ENCODE data around the gene HMGN2. TPM values are rescaled to one million over a fixed set of nuclear protein-coding genes. Genes with fewer than 3 reads are reported as not detected.

Gene HMGN2
- 149 and 379 TPM in 2 replicates for total RNA-seq

GRCh38 chr1:26472320-26472900, at the start of gene HMGN2:
Gene HMGN2, plus strand, starts transcription at chr1:26472440. Its CDS starts 173 bp downstream, at chr1:26472613.

GRCh38 chr1:26431979-26432695, 40.1 kb upstream of the HMGN2 start, which contains the start of gene DHDDS:
Gene DHDDS, plus strand, starts transcription at chr1:26432321. Its CDS starts 625 bp downstream, at chr1:26432946.

Other genes with a start within 250 kb of the HMGN2 start
- 4.9 and 17.8 TPM in 2 replicates for gene CEP85, start 238.2 kb upstream of the HMGN2 start, total RNA-seq
- gene SH3BGRL3, start 192.4 kb upstream of the HMGN2 start, total RNA-seq: 121 and 161 TPM in 2 replicates
- 3.6 and 8.7 TPM in 2 replicates for gene UBXN11, start 165.8 kb upstream of the HMGN2 start, total RNA-seq
- gene CD52, start 154.5 kb upstream of the HMGN2 start, total RNA-seq: not detected in 2 replicates
- 0.16 and 0.25 TPM in 2 replicates for gene CRYBG2, start 118.3 kb upstream of the HMGN2 start, total RNA-seq
- gene ZNF683, start 99.7 kb upstream of the HMGN2 start, total RNA-seq: not detected in 2 replicates
- 0.38 TPM in 1 of 2 replicates, not detected in the other for gene LIN28A, start 61.6 kb upstream of the HMGN2 start, total RNA-seq
- 33.6 and 39.7 TPM in 2 replicates for gene DHDDS, start 40.1 kb upstream of the HMGN2 start, total RNA-seq
- 30.4 and 36.5 TPM in 2 replicates for gene RPS6KA1, start 57.3 kb downstream of the HMGN2 start, total RNA-seq
- 46.0 and 64.3 TPM in 2 replicates for gene ARID1A, start 223.6 kb downstream of the HMGN2 start, total RNA-seq